HAP-1 (cell line): Measurements from ENCODE around the gene PPDPF.
"Not testable (repeated sequence)": the region's sequence is repeated elsewhere in the genome, so short reads cannot be mapped to it uniquely, and the experiment has no call there.

Experiments used
- DNase-seq, 2 experiments: peaks; one replicate each; pipeline ENCODE4 v3.0.0-alpha.2; 2016 to 2020; ENCODE audit warnings: low spot score in 2 of 2
- H3K27me3 ChIP-seq: fragments of 250-450 bp; sonication (Bioruptor Pico); 2 replicates; pipeline ENCODE4 v1.5.1; 2020; ENCODE audit warnings: low read depth, mild to moderate bottlenecking, moderate library complexity
- H3K36me3 ChIP-seq: fragments of 250-450 bp; sonication (Bioruptor Pico); replicated peaks from 2 replicates; pipeline ENCODE4 v1.5.1; 2020; ENCODE audit warnings: mild to moderate bottlenecking
- H3K4me1 ChIP-seq: fragments of 250-450 bp; sonication (Bioruptor Pico); 2 replicates; pipeline ENCODE4 v1.5.1; 2020; ENCODE audit warnings: mild to moderate bottlenecking
- H3K4me3 ChIP-seq: fragments of 250-450 bp; sonication (Bioruptor Pico); 2 replicates; pipeline ENCODE4 v1.5.1; 2020; ENCODE audit warnings: mild to moderate bottlenecking, moderate library complexity
- H3K9me3 ChIP-seq: fragments of 250-450 bp; sonication (Bioruptor Pico); 2 replicates; pipeline ENCODE4 v1.5.1; 2020; ENCODE audit warnings: mild to moderate bottlenecking, moderate library complexity
- in situ Hi-C: fragments of 300-500 bp; cut with MboI; formaldehyde crosslinking; loops from 3 replicates; pipeline ENCODE4 v1.14.3; 2020; ENCODE audit warnings: low sequenced_read_pairs, inconsistent platforms, mixed read lengths

Gene PPDPF, protein sequence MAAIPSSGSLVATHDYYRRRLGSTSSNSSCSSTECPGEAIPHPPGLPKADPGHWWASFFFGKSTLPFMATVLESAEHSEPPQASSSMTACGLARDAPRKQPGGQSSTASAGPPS

DNA sequence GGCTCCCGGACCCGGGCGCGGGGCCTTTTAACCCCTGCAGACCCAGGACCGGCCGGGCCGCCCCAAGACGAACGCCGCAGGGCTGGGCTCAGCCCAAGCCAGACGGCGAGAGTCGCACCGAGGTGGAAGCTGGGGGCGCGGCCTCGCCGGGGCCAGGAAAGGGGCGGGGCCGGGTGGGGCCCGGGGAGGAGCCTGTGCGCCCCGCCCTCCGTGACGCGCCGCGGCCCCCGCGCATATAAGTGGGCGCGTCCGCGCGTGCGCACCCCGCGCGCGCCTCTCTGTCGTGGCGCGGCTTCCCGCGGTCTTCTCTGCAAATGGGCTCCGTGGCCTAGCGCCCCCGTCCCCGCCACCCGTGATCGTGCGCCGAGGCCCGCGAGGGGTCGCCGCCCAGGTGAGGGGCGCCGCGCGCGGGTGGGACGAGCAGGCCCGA lies at the start of gene PPDPF:
PPDPF (plus strand) TSS at position 262 of the 430 bp plus-strand sequence. CDS start 544 bp downstream, outside the sequence.
- in situ Hi-C loops: no loop called here
- Histone ChIP-seq H3K9me3 (peaks cover 3% of the 10 kb centered on the region; the same call in 1 of the 2 replicates), H3K36me3 (peaks cover 25% of the 10 kb centered on the region), H3K27me3 (no peaks in the 10 kb centered on the region), H3K4me3 (peak within 1 kb of the TSS; percentile 84), H3K4me1 (peaks cover 12% of the 10 kb centered on the region)
- peak; percentile 58 to 82 for DNase-seq

DNA sequence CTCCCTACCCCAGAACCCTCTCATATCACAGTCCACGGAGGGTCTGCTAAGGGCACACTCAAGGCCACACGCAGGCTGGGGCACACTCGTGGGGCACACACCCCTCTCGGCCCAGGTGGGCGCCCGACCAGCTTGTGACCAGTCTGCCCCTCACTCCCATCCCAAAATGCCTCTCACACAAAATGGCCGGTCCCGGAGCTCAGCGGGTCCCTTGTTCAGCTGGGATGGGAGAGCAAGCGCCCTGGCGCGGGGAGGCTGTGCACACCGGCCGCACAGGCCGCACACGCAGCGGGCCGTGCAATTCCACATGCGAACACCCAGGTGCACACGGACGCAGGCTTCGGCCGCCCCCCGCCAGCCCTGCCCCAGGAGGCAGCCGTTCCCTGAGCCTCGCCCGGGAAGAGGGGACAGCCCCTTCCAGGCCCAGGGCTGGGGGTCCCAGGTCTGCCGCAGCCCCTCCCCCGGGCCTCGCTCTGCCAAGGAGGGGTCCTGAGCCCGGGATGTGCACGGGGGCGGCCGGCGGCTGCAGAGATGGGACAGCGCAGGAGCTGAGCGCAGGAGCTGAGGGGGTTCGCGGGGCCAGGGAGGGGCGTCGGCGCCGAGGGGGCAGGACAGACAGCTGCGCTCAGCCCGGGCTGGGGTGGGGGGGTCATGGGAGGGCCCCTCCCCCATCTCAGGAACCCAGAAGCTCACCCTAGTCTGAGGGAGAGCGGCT lies 49.4 kb upstream of the PPDPF start:
- Histone ChIP-seq H3K4me3 (peak overlapping the region; percentile 57), H3K36me3 (no peaks in the 10 kb centered on the region), H3K9me3 (no peaks in the 10 kb centered on the region), H3K4me1 (no peaks in the 10 kb centered on the region; the same call in 1 of the 2 replicates), H3K27me3 (peaks cover 29% of the 10 kb centered on the region)
- in situ Hi-C loops: no loop called here
- DNase-seq: peak in 1 of 2 experiments; percentile 56

DNA sequence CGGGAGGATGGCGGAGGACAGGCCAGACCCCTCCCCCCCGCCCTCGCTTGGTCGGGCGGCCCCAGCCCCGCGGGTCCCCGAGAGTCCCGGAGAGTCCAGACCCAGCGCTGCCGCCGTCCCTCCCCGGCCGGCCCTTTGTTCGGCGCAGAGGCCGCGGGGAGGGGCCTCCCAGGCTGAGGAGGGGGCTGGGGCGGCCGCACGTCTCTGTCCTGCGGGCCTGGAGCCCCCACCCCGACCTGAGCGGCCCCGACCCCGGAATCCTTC lies 48.9 kb upstream of the PPDPF start:
- Histone ChIP-seq H3K36me3 (no peaks in the 10 kb centered on the region), H3K4me1 (no peaks in the 10 kb centered on the region; the same call in 1 of the 2 replicates), H3K27me3 (peaks cover 29% of the 10 kb centered on the region), H3K9me3 (no peaks in the 10 kb centered on the region), H3K4me3 (peak overlapping the region; percentile 57)
- in situ Hi-C loops: no loop called here
- DNase-seq: peak in 1 of 2 experiments; percentile 43

DNA sequence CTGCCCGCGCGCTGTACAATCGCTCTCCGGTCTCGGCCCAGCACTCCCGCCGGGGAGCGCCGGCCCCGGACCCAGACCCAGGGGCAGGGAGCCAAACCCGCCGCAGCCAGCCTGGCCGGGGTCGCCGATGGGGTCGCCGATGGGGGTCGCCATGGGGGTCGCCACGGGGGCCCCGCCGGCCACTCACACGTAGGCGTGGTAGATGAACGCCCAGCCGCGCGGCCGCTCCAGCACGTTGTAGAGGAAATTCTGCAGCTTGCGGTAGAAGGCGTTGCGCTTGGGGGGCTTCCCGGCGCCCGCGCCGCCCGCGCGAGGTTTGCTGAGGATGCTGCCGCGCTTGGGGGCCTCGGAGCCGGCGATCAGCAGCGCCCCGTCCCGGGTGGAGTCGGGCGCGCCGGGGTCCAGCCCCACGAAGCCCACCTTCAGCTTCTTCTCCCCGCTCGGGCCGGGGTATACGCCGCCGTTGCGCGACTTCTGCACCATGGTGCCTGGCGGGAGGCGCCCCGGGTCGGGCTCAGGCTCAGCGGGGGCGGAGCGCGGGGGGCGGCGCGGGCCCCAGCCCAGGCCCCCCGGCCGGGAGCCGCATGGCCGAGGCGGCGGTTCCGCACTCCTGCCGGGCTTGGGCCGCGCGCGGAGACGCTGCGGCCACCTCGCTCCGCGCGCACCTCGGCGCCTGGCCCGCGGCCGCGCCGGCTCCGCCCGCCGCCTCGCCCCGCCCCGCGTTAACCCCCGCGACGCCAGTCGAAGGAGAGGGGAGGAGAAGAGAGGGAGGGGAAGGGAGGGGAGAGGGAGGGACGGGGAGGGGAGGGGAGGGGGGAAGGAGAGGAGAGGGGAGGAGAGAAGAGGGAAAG lies 48.4 kb upstream of the PPDPF start, which contains the start of gene KCNQ2:
KCNQ2 (minus strand) TSS at position 675 of the 851 bp plus-strand sequence; CDS start at position 483, 192 bp downstream.
- peak within 1 kb of the TSS; percentile 57 for H3K4me3 ChIP-seq
- no peaks in the 10 kb centered on the region for H3K9me3 ChIP-seq
- H3K27me3 ChIP-seq: peaks cover 31% of the 10 kb centered on the region
- DNase-seq: peak in 1 of 2 experiments; percentile 75
- H3K4me1 ChIP-seq: no peaks in the 10 kb centered on the region; the same call in 1 of the 2 replicates
- no peaks in the 10 kb centered on the region for H3K36me3 ChIP-seq
- in situ Hi-C loops: no loop called here

DNA sequence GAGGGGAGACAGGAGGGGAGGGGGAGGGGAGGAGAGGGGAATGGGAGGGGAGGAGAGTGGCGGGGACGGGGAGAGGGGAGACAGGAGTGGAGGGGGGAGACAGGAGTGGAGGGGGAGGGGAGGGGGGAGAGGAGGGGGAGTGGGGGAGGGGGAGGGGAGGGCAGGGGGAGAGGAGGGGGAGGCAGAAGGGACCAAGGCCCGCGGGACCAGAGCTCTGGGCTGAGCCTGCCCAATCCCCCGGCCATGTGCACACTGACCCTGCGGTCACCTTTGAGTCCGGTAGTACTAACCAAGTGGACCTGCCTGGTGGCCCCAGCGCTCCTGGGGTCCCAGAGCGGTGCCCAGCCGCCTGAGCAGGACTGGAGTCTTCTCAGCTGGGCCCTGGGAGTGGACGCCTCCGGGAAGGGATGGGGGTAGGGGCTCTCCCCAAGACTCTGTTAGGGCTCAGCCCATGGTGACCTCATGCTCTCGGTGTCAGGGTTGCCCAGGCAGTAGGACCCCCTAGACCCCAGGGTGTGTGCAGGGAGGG lies 47.6 kb upstream of the PPDPF start:
- H3K4me3 ChIP-seq: no peak overlapping the region
- H3K4me1 ChIP-seq: no peaks in the 10 kb centered on the region; the same call in 1 of the 2 replicates
- no peak for DNase-seq
- in situ Hi-C loops: no loop called here
- H3K27me3 ChIP-seq: peaks cover 35% of the 10 kb centered on the region
- no peaks in the 10 kb centered on the region for H3K36me3 ChIP-seq
- H3K9me3 ChIP-seq: no peaks in the 10 kb centered on the region

DNA sequence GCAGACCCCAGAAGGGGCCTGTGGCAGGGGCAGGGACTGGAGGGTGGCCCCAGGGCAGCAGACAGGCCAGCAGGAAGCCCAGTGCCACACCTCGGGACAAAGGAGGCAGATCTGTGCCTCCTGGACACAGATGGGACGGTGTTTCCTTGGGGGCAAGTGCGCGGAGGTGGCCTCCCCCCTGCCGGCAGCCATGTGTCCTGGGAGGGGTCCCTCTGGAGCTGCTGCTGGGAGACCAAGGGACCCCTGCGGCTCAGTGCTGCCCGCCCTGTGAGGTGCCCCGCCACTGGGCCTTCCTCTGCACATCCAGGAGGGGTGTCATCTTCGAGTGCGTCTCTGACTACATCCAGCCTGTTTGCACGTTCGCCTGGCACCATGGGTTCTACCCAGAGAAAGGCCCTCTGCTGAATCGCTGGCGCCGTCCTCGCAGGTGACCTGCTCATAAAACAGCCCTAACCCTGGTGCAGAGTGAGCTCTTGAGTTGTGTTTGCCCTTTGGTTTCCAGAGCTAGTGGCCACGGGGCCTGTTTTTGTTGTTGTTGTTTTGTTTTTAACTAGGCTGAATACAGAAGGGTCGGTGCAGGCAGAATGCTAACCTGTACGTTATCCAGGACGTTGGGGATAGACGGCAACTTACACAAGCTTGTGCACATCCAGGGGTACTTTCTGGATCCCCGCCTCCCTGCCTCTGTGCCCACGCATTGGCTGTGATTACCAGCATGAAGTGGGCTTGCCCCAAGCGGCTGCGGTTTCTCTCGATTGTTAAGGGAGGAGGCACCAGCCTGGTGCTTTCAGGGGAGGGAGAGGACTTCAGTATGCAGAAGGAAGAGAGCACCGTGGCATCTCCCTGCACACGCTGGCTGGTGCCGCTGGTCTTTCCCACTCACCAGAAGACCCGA lies 46.8 kb upstream of the PPDPF start:
- Histone ChIP-seq H3K4me3 (no peak overlapping the region), H3K36me3 (no peaks in the 10 kb centered on the region), H3K9me3 (no peaks in the 10 kb centered on the region), H3K27me3 (peaks cover 39% of the 10 kb centered on the region), H3K4me1 (no peaks in the 10 kb centered on the region; the same call in 1 of the 2 replicates)
- in situ Hi-C loops: no loop called here
- no peak for DNase-seq

DNA sequence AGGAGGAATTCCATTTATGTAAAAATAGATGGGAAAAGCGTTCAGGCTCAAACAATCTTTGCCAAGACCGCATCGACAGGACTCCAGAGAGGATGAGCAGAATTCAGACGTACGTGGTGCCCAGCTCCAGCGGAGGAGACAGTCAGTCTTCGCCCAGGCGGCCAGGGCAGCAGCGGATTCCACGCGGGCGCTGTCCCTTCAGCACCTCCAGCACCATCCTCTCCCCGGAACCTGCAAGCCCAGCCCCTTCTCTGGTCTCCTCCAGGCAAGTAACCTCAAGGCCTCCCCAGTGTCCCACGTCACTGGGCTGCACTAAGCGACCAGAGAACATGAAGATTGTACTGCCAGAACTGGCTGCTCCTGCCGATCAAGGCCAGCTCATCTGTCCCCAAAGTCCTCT lies 45.4 kb upstream of the PPDPF start:
- H3K27me3 ChIP-seq: peaks cover 40% of the 10 kb centered on the region
- no peaks in the 10 kb centered on the region; the same call in 1 of the 2 replicates for H3K4me1 ChIP-seq
- peak in 1 of 2 experiments; percentile 66 for DNase-seq

DNA sequence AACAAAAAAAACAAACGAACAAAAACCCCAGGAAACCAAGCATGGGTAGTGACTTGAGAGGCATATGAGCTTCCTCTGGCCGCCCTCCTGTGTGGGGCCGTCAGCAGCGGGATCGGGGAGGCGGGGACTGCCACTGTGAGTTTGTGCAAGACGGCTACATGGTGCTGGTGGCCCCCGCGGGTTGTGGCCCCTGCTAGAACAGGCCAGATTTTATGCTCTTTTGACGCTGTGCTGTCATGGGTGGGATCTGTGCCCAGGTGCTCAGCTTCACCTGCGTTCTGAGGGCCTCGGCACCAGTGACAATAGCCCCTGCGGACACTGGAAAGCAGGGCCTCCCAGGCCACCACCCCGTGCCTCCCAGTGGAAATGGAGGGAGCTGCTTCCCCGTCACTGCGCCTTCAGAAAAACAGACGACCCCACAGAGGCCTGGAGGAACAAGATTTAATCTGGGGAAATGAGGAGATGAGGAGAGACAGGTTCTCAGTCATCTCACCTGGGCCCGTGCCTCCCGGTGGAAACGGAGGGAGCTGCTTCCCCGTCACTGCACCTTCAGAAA lies 43.4 kb upstream of the PPDPF start:
- in situ Hi-C loops: no loop called here
- DNase-seq: no peak
- peaks cover 40% of the 10 kb centered on the region for H3K27me3 ChIP-seq
- no peak overlapping the region for H3K4me3 ChIP-seq
- no peaks in the 10 kb centered on the region for H3K36me3 ChIP-seq
- H3K9me3 ChIP-seq: no peaks in the 10 kb centered on the region
- H3K4me1 ChIP-seq: no peaks in the 10 kb centered on the region

More for the DNA sequence above, 45.4 kb upstream of the PPDPF start:
- no peak overlapping the region for H3K4me3 ChIP-seq
- H3K36me3 ChIP-seq: no peaks in the 10 kb centered on the region
- in situ Hi-C loops: no loop called here
- H3K9me3 ChIP-seq: no peaks in the 10 kb centered on the region

DNA sequence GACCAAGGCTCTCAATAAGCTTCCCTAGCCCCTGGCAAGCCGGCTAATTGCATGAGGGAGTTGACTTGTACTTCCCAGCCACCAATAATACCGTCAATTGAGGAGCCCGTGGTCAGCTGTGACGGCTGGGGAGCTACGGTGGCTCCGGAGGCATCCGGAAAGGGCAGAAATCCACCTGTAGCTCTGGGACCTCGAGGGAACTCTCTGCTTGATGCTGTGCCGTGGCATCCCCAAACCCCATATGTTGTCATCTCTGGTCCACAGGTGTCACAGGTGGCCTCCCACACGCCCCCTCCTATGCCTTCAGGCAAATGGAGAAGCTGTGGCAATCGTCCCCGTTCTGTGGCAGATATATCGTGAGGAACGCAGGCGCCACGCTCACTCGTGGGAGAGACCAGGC lies 42.6 kb upstream of the PPDPF start:
- Histone ChIP-seq H3K36me3 (no peaks in the 10 kb centered on the region), H3K4me1 (peaks cover under 1% of the 10 kb centered on the region; the same call in 1 of the 2 replicates), H3K27me3 (peaks cover 40% of the 10 kb centered on the region), H3K4me3 (no peak overlapping the region), H3K9me3 (no peaks in the 10 kb centered on the region)
- no peak for DNase-seq
- in situ Hi-C loops: no loop called here

DNA sequence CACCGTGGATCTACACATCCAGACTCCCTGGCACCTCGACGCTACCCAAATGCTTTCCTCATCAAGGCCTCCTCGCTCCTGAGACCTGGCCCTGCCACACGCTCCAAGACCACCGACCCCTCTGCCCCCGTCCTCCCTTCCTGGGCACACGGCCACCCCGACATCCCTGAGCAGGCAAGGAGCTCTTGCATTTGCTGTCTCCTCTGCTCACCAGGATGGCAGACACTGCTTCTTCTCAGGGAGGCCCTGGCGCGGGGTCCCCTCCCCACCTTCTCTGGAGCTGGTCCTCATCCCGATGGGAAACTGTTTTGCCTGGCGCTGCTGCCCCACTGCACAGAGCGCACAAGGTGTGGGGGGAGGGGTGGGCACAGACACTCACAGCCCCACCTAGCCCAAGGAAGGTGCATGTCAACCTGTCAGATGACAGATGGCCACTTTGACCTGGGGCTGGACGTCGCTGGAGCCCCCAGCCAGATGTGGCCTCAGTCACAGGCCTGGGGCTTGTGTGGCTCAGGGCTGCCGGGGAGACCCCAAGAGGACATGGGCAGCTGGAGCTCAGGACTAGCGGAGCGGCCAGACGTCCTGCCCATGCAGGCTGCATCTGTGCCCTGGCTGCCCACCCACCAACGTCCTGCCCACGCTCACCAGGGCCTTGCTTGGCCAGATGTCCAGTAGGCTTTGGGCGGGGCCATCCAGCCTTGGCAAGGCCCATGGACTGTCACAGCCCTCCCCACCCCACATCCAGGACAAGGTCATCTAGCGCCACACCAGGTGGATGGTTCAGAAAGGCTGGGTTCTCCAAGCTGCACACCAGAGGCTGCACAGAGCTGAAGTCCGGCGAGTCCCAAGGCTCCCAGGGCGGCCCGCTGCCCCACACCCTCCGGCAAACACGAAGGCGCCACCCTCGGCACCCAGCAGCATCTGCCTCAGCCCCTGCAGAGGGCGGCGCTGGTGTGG lies 41.9 kb upstream of the PPDPF start:
- DNase-seq: no peak
- Histone ChIP-seq H3K9me3 (no peaks in the 10 kb centered on the region), H3K27me3 (peaks cover 34% of the 10 kb centered on the region), H3K36me3 (no peaks in the 10 kb centered on the region), H3K4me1 (peaks cover 7% of the 10 kb centered on the region; the same call in 1 of the 2 replicates), H3K4me3 (no peak overlapping the region)
- in situ Hi-C loops: no loop called here

DNA sequence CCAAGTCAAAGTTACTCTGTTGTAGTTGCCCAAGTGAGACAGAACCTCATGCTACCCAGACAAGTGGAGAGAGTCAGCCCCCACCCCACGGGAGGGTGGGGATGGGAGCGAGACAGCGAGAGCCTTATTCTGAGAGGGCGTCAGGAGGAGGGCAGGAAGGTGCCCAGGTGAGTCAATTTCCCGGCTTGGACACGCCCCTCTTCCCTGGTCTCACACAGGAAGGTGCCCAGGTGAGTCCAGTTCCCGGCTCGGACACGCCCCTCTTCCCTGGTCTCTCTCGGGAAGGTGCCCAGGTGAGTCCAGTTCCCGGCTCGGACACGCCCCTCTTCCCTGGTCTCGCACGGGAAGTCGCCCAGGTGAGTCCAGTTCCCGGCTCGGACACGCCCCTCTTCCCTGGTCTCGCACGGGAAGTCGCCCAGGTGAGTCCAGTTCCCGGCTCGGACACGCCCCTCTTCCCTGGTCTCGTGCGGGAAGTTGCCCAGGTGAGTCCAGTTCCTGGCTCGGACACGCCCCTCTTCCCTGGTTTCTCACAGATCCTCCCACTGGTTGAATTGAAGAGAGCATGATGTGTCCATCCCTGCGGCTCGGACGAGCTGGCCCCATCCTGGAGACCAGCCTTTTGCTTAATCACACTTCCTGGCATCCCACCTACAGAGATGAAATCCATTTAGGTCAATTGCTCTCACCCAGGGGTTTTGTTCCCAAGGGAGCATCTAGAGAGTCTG lies 40.7 kb upstream of the PPDPF start:
- H3K9me3 ChIP-seq, DNase-seq, in situ Hi-C loops, H3K4me3 ChIP-seq, H3K36me3 ChIP-seq: not testable (repeated sequence)
- Histone ChIP-seq H3K27me3 (peaks cover 23% of the 10 kb centered on the region), H3K4me1 (peaks cover 11% of the 10 kb centered on the region; the same call in 1 of the 2 replicates)
